PC-3 (cell line): ENCODE measurements around the gene NREP. TPM values are rescaled to one million over a fixed set of nuclear protein-coding genes. Genes with fewer than 3 reads are reported as not detected.
A peak's percentile ranks its signal among the peaks of the same experiment; 100 is the strongest.

ENCODE experiments used
- ATAC-seq: fragments of 200-7000 bp; cut with Tn5 transposase; 2 replicates; pipeline ENCODE4 v1.9.1; 2020; ENCODE audit warnings: mild to moderate bottlenecking, moderate library complexity
- BruUV-seq: library from RNA; stranded (reverse); fragments of 400-500 nt; replicated peaks from 2 replicates; lab custom pipeline; 2021; lab: Mats Ljungman, UMichigan
- CTCF ChIA-PET: fragments of 300-600 bp; sonication (Branson Sonifier 250); formaldehyde crosslinking; loops from one replicate; lab custom pipeline; 2022; ENCODE audit warnings: antibody characterized with exemption; lab: Charles Lee
- POLR2A ChIA-PET: fragments of 300-600 bp; sonication (Branson Sonifier 250); formaldehyde crosslinking; loops from one replicate; lab custom pipeline; 2022; ENCODE audit warnings: antibody characterized with exemption; ENCODE audit not compliant: unreplicated experiment; lab: Charles Lee
- DNase-seq: peaks from one replicate; pipeline ENCODE4 v3.0.0-alpha.2; 2015
- H2AFZ ChIP-seq: fragments of 300-600 bp; sonication (generic); 2 replicates; pipeline ENCODE4 v1.6.0; 2016; ENCODE audit warnings: antibody characterized with exemption, low read length
- H3F3A ChIP-seq: fragments of 300-600 bp; sonication (generic); one replicate; pipeline ENCODE4 v1.6.0; 2017; ENCODE audit warnings: antibody characterized with exemption, low read length, control low read depth, mild to moderate bottlenecking; ENCODE audit not compliant: unreplicated experiment
- H3K27ac ChIP-seq: fragments of 300-600 bp; sonication (generic); 2 replicates; pipeline ENCODE4 v1.5.1; 2016; ENCODE audit warnings: mild to moderate bottlenecking, low read length
- H3K27me3 ChIP-seq: fragments of 300-600 bp; sonication (generic); 2 replicates; pipeline ENCODE4 v1.6.1; 2016; ENCODE audit warnings: low read length, mixed read lengths
- H3K36me3 ChIP-seq: fragments of 300-600 bp; sonication (generic); 2 replicates; pipeline ENCODE4 v1.6.1; 2016; ENCODE audit warnings: low read depth, mixed run types, low read length, mixed read lengths
- H3K4me1 ChIP-seq: fragments of 300-600 bp; sonication (generic); 2 replicates; pipeline ENCODE4 v1.5.1; 2016; ENCODE audit warnings: low read length; ENCODE audit not compliant: insufficient read depth
- H3K4me2 ChIP-seq: fragments of 300-600 bp; sonication (generic); 2 replicates; pipeline ENCODE4 v1.6.0; 2016; ENCODE audit warnings: low read length
- H3K4me3 ChIP-seq: fragments of 300-600 bp; sonication (generic); 2 replicates; pipeline ENCODE4 v1.5.1; 2016; ENCODE audit warnings: mild to moderate bottlenecking, low read length, mixed read lengths
- H3K79me2 ChIP-seq: fragments of 300-600 bp; sonication (generic); 2 replicates; pipeline ENCODE4 v1.6.1; 2017; ENCODE audit warnings: low read length, mixed read lengths
- H3K9ac ChIP-seq: fragments of 300-600 bp; sonication (generic); 2 replicates; pipeline ENCODE4 v1.6.0; 2016; ENCODE audit warnings: mild to moderate bottlenecking, low read length
- H3K9me2 ChIP-seq: fragments of 300-600 bp; sonication (generic); replicated peaks from 2 replicates; pipeline ENCODE4 v1.6.1; 2016; ENCODE audit warnings: mixed run types, low read length, mixed read lengths
- H3K9me3 ChIP-seq: fragments of 300-600 bp; sonication (generic); 2 replicates; pipeline ENCODE4 v1.6.1; 2016; ENCODE audit warnings: low read length, mixed read lengths
- H4K20me1 ChIP-seq: fragments of 300-600 bp; sonication (generic); 2 replicates; pipeline ENCODE4 v1.6.1; 2016; ENCODE audit warnings: low read length, mixed read lengths
- EZH2 ChIP-seq: fragments of 300-600 bp; sonication (generic); IDR thresholded peaks from one replicate; pipeline ENCODE4 v1.6.1; 2017; ENCODE audit warnings: antibody characterized with exemption, mild to moderate bottlenecking, low read length; ENCODE audit not compliant: unreplicated experiment
- EZH2phosphoT487 ChIP-seq: fragments of 300-600 bp; sonication (generic); IDR thresholded peaks from 2 replicates; pipeline ENCODE4 v1.6.1; 2018; ENCODE audit warnings: mild to moderate bottlenecking, antibody characterized with exemption, low read length, borderline replicate concordance
- intact Hi-C: fragments of 100-400 bp; cut with micrococcal nuclease; formaldehyde crosslinking; loops from 2 replicates; pipeline ENCODE4 v1.9.0; 2023
- total RNA-seq: library from RNA; depleted of rRNA; stranded (reverse); fragments of >200 nt; gene quantifications from 2 replicates; pipeline ENCODE4 v1.2.3, GENCODE V29; 2014
- TF ChIP-seq, protein P1 (sequence below): fragments of 300-600 bp; sonication (generic); conservative IDR thresholded peaks from 2 replicates; pipeline ENCODE4 v1.5.1; 2017; ENCODE audit warnings: antibody characterized with exemption, low read depth, mild to moderate bottlenecking, low read length

The NREP gene
- total RNA-seq, 1 experiment from 2014 or later, result 22.6 TPM

DNA sequence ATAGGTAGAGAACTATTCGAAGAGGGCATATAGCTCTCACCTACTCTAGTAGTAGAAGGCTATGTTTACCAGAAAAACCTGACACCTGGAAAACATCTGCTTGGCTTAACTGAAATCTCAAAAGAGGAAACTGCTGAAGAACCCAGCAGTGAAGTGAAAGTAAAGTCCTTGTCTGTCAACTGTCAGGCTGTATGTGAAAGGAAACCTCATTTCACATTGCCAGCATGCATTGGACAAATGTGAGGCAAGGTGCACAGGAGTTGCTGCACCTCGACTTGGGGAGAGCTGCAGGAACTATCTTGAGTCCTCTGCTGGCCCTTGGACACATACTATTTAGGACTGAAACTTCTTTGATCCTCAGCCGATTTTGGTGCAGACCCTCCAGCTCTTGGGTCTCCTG lies 53.3 kb downstream of the NREP start:
- no TSS peak for BruUV-seq
- Histone ChIP-seq H4K20me1 (no peaks in the 10 kb centered on the region), H3K9me3 (no peaks in the 10 kb centered on the region), H3K9ac (no peak overlapping the region), H2AFZ (no peak overlapping the region), H3K36me3 (no peaks in the 10 kb centered on the region), H3K27me3 (no peaks in the 10 kb centered on the region), H3K27ac (no peak overlapping the region), H3K4me2 (no peak overlapping the region), H3K4me3 (no peak overlapping the region), H3F3A (no peaks in the 10 kb centered on the region), H3K9me2 (no peaks in the 10 kb centered on the region), H3K79me2 (no peaks in the 10 kb centered on the region), H3K4me1 (peaks cover 39% of the 10 kb centered on the region)
- ATAC-seq, result no peak
- CTCF ChIA-PET, result no interaction called here
- TF ChIP-seq EZH2, result no peak
- TF ChIP-seq EZH2phosphoT487, result no peak
- TF ChIP-seq, protein P1, sequence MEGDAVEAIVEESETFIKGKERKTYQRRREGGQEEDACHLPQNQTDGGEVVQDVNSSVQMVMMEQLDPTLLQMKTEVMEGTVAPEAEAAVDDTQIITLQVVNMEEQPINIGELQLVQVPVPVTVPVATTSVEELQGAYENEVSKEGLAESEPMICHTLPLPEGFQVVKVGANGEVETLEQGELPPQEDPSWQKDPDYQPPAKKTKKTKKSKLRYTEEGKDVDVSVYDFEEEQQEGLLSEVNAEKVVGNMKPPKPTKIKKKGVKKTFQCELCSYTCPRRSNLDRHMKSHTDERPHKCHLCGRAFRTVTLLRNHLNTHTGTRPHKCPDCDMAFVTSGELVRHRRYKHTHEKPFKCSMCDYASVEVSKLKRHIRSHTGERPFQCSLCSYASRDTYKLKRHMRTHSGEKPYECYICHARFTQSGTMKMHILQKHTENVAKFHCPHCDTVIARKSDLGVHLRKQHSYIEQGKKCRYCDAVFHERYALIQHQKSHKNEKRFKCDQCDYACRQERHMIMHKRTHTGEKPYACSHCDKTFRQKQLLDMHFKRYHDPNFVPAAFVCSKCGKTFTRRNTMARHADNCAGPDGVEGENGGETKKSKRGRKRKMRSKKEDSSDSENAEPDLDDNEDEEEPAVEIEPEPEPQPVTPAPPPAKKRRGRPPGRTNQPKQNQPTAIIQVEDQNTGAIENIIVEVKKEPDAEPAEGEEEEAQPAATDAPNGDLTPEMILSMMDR, result no peak
- DNase-seq, result no peak
- intact Hi-C loops, result loop anchor here (5.0 kb wide), 1 partner anchor 44 kb away; no protein-coding TSS in a partner anchor
- POLR2A ChIA-PET, result no interaction called here

- TF ChIP-seq EZH2phosphoT487 (no peak), EZH2 (no peak)
- TF ChIP-seq, protein P1, result no peak
- peak overlapping the region; percentile 27 for H3K4me2 ChIP-seq
- BruUV-seq, result no TSS peak
- POLR2A ChIA-PET, result no interaction called here
- no peaks in the 10 kb centered on the region for H3K36me3 ChIP-seq
- H3F3A ChIP-seq, result no peaks in the 10 kb centered on the region
- no peak overlapping the region for H3K4me3 ChIP-seq
- peaks cover 21% of the 10 kb centered on the region for H3K4me1 ChIP-seq
- H4K20me1 ChIP-seq, result no peaks in the 10 kb centered on the region
- H3K79me2 ChIP-seq, result no peaks in the 10 kb centered on the region
- peak overlapping the region; percentile 80 for H3K27ac ChIP-seq
- peak overlapping the region; percentile 10; the same call in 1 of the 2 replicates for H2AFZ ChIP-seq
- DNase-seq, result peak; percentile 91
- CTCF ChIA-PET, result interaction anchor here (0.8 to 1.0 kb wide), 2 partner anchors 57 to 149 kb away, joined by 3 to 6 read pairs; partner anchors contain the start of gene NREP
- peak; percentile 92 for ATAC-seq
- no peaks in the 10 kb centered on the region for H3K9me2 ChIP-seq
- no peaks in the 10 kb centered on the region for H3K9me3 ChIP-seq
- intact Hi-C loops, result loop anchor here (2.0 to 5.0 kb wide), 2 partner anchors 19 to 47 kb away; no protein-coding TSS in a partner anchor
- 0 out of 2 replicates have a peak overlapping the region, but pooled peaks have one; percentile 1 for H3K9ac ChIP-seq
- H3K27me3 ChIP-seq, result no peaks in the 10 kb centered on the region
These were observed 57.0 kb downstream of the NREP start for GRCh38 chr5:111699976-111700375.

- TF ChIP-seq, protein P1, result no peak
- no peak for TF ChIP-seq EZH2phosphoT487
- no peak for TF ChIP-seq EZH2
- H3F3A ChIP-seq, result no peaks in the 10 kb centered on the region
- no peaks in the 10 kb centered on the region for H3K36me3 ChIP-seq
- no peaks in the 10 kb centered on the region for H4K20me1 ChIP-seq
- 0 out of 2 replicates have a peak overlapping the region, but pooled peaks have one; percentile 1 for H3K9ac ChIP-seq
- no peaks in the 10 kb centered on the region for H3K9me2 ChIP-seq
- H2AFZ ChIP-seq, result no peak overlapping the region
- POLR2A ChIA-PET, result no interaction called here
- H3K27ac ChIP-seq, result peak overlapping the region; percentile 80
- CTCF ChIA-PET, result interaction anchor here (0.8 kb wide), 1 partner anchor 148 kb away, joined by 3 read pairs; no protein-coding TSS in a partner anchor
- H3K4me1 ChIP-seq, result peaks cover 27% of the 10 kb centered on the region
- H3K4me3 ChIP-seq, result no peak overlapping the region
- no peaks in the 10 kb centered on the region for H3K27me3 ChIP-seq
- H3K9me3 ChIP-seq, result no peaks in the 10 kb centered on the region
- H3K79me2 ChIP-seq, result no peaks in the 10 kb centered on the region
- H3K4me2 ChIP-seq, result peak overlapping the region; percentile 27
- no peak for DNase-seq
- no peak for ATAC-seq
- no TSS peak for BruUV-seq
- intact Hi-C loops, result no loop called here
These were observed 57.7 kb downstream of the NREP start for GRCh38 chr5:111699324-111699723.
